Heart left ventricle (tissue), 13 donors: ENCODE data around the gene ABCF3.

ENCODE experiments used
- POLR2A ChIP-seq, 2 donors: fragments of 450-650 bp; IDR thresholded peaks; one replicate each; pipeline ENCODE4 v1.6.1; 2017; ENCODE audit warnings: antibody characterized with exemption in 2 of 2, mild to moderate bottlenecking in 2 of 2, moderate library complexity in 2 of 2
- TF ChIP-seq, protein P1 (sequence below), 12 donors: fragments of 200-600 bp; sonication (generic) in 4 of 12; IDR thresholded peaks; one replicate each; pipeline versions ENCODE4 v1.5.0 to v1.8.0; 2018 to 2022; ENCODE audit warnings: antibody characterized with exemption in 12 of 12, mild to moderate bottlenecking in 5 of 12
- donor health status: ischemic (EF 13 %, LVEDD 7.1; RV severe dilation, severe dysfunction).
- donor health status: DM: no; HTN: yes; CAD: no.
- donor health status: DM: no; HTN: no; CAD: no.
- donor health status: ischemic (EF 25% LVEDD 6.9; RV normal size, moderate dysfunction).
- donor health status: ischemic (EF 25% LVEDD 5.7; RV mildly dilated, moderate dysfunction).
- donor health status: ischemic (EF 35%, LVEDD 5.7; RV mildly dilated, moderate dysfunction).
- donor health status: nonischemic (EF 11% LVEDD 7.7; RV severe dilation, severe dysfunction).
- donor health status: DM: yes; HTN: yes; CAD: no.
- donor health status: PGD.
- donor health status: ischemic (EF 29% LVEDD 5.4; RV normal size, mild dysfunction).
- donor health status: nonischemic (EF 23%, LVEDD 6.1; RV moderate dilation, normal function).

DNA sequence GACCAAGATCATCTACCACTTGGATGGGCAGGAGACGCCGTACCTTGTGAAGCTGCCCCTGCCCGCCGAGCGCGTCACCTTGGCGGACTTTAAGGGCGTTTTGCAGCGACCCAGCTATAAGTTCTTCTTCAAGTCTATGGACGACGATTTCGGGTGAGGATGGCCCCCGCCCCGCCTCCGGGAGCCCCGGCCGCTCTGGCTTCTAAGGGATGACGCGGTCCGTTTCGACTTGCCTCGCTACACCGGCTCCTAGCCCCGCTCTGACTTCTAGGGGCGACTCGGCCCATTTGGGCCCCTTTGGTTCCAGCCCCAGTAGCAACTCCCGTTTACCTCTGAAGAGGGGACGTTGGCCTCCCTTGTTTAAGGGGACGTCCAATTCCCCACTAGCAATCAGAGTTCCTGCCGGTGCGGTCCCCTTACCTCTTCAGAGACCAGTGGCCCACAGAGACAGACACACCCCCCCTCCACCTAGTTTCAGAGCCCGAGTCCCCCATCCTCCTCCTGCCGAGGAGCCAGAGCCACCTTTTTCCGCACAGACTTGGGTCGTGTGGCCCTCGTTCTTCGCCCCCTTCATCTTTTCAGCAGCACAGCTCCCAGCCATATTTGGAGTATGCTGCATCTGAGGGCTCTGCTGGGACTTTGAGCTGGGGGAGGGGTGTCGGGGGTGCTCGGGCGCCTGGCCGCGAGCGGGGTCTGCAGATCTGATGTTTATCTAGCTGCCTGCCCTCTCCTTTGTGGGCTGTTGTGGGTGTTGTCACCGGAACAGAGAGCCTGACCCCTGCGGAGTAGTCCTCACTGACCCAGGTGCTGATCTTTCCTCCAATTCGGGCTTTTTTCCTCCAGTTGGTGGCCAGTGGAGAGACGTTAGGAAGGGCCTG lies 30.1 kb upstream of the ABCF3 start:
- TF ChIP-seq, protein P1, sequence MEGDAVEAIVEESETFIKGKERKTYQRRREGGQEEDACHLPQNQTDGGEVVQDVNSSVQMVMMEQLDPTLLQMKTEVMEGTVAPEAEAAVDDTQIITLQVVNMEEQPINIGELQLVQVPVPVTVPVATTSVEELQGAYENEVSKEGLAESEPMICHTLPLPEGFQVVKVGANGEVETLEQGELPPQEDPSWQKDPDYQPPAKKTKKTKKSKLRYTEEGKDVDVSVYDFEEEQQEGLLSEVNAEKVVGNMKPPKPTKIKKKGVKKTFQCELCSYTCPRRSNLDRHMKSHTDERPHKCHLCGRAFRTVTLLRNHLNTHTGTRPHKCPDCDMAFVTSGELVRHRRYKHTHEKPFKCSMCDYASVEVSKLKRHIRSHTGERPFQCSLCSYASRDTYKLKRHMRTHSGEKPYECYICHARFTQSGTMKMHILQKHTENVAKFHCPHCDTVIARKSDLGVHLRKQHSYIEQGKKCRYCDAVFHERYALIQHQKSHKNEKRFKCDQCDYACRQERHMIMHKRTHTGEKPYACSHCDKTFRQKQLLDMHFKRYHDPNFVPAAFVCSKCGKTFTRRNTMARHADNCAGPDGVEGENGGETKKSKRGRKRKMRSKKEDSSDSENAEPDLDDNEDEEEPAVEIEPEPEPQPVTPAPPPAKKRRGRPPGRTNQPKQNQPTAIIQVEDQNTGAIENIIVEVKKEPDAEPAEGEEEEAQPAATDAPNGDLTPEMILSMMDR (IDR thresholded peaks at IDR 0.05), result no peak
- no peak for TF ChIP-seq POLR2A (IDR thresholded peaks at IDR 0.05)
